H9 (cell line): ENCODE measurements around the gene ARPC5L. TPM values are rescaled to one million over a fixed set of nuclear protein-coding genes. Genes with fewer than 3 reads are reported as not detected.
A peak's percentile ranks its signal among the peaks of the same experiment; 100 is the strongest.

Experiments used
- DNase-seq: peaks from one replicate; pipeline ENCODE4 v3.0.0-alpha.2; 2017
- H2AFZ ChIP-seq: one replicate; pipeline ENCODE4 v1.6.1; 2013; ENCODE audit warnings: mild to moderate bottlenecking, low read length, control low read depth, moderate library complexity
- H2AK5ac ChIP-seq: 2 replicates; pipeline ENCODE4 v1.6.1; 2013; ENCODE audit warnings: low read length, control low read depth, mixed read lengths; ENCODE audit not compliant: insufficient read length
- H2BK120ac ChIP-seq: one replicate; pipeline ENCODE4 v1.6.1; 2013; ENCODE audit warnings: low read depth, mild to moderate bottlenecking, low read length, control low read depth, inconsistent platforms; ENCODE audit not compliant: poor library complexity, severe bottlenecking
- H2BK12ac ChIP-seq: 2 replicates; pipeline ENCODE4 v1.6.1; 2013; ENCODE audit warnings: low read length, control low read depth, mixed read lengths, low read depth; ENCODE audit not compliant: insufficient read length
- H2BK15ac ChIP-seq: 2 replicates; pipeline ENCODE4 v1.6.1; 2013; ENCODE audit warnings: low read depth, low read length, control low read depth
- H2BK20ac ChIP-seq: one replicate; pipeline ENCODE4 v1.6.1; 2013; ENCODE audit warnings: low read depth, mild to moderate bottlenecking, low read length, control low read depth, inconsistent platforms; ENCODE audit not compliant: poor library complexity, severe bottlenecking
- H2BK5ac ChIP-seq: 2 replicates; pipeline ENCODE4 v1.6.1; 2013; ENCODE audit warnings: low read length, control low read depth, mixed read lengths; ENCODE audit not compliant: insufficient read length
- H3K14ac ChIP-seq: 2 replicates; pipeline ENCODE4 v1.6.1; 2013; ENCODE audit warnings: low read length, control low read depth; ENCODE audit not compliant: insufficient read depth
- H3K18ac ChIP-seq: 2 replicates; pipeline ENCODE4 v1.6.1; 2013; ENCODE audit warnings: low read depth, mild to moderate bottlenecking, mixed read lengths, low read length, control low read depth; ENCODE audit not compliant: insufficient read length
- H3K23ac ChIP-seq: 2 replicates; pipeline ENCODE4 v1.6.1; 2013; ENCODE audit warnings: low read length, control low read depth, mixed read lengths, low read depth; ENCODE audit not compliant: insufficient read length
- H3K23me2 ChIP-seq: 2 replicates; pipeline ENCODE4 v1.6.1; 2013; ENCODE audit warnings: low read depth, mild to moderate bottlenecking, mixed read lengths, low read length, control low read depth; ENCODE audit not compliant: insufficient read length, poor library complexity, severe bottlenecking
- H3K27ac ChIP-seq: 2 replicates; pipeline ENCODE4 v1.5.1; 2013; ENCODE audit warnings: low read length, control low read depth, mixed read lengths, low read depth; ENCODE audit not compliant: insufficient read length
- H3K27me3 ChIP-seq: 2 replicates; pipeline ENCODE4 v1.6.1; 2013; ENCODE audit warnings: low read length, control low read depth, inconsistent platforms; ENCODE audit not compliant: insufficient read depth
- H3K4ac ChIP-seq: 2 replicates; pipeline ENCODE4 v1.6.1; 2013; ENCODE audit warnings: low read depth, mild to moderate bottlenecking, control low read depth, inconsistent platforms, low read length, moderate library complexity
- H3K4me1 ChIP-seq: 2 replicates; pipeline ENCODE4 v1.6.1; 2013; ENCODE audit warnings: low read length, control low read depth, inconsistent platforms; ENCODE audit not compliant: insufficient read depth
- H3K4me2 ChIP-seq: 2 replicates; pipeline ENCODE4 v1.6.1; 2013; ENCODE audit warnings: low read length, control low read depth, mixed read lengths; ENCODE audit not compliant: insufficient read length, insufficient read depth
- H3K56ac ChIP-seq: 2 replicates; pipeline ENCODE4 v1.6.1; 2013; ENCODE audit warnings: low read depth, mild to moderate bottlenecking, mixed read lengths, low read length, control low read depth; ENCODE audit not compliant: insufficient read length
- H3K79me1 ChIP-seq: 2 replicates; pipeline ENCODE4 v1.6.1; 2013; ENCODE audit warnings: low read depth, mild to moderate bottlenecking, moderate library complexity, low read length, control low read depth, inconsistent platforms; ENCODE audit not compliant: insufficient read depth, poor library complexity, severe bottlenecking
- H3K79me2 ChIP-seq: 2 replicates; pipeline ENCODE4 v1.6.1; 2013; ENCODE audit warnings: low read length, control low read depth, inconsistent platforms; ENCODE audit not compliant: insufficient read depth
- H3K9ac ChIP-seq: 2 replicates; pipeline ENCODE4 v1.6.1; 2013; ENCODE audit warnings: low read length, control low read depth, mixed read lengths; ENCODE audit not compliant: insufficient read length; ENCODE audit errors: extremely low read depth
- H3K9me3 ChIP-seq: one replicate; pipeline ENCODE4 v1.6.1; 2013; ENCODE audit warnings: low read depth, low read length, inconsistent platforms; ENCODE audit not compliant: control insufficient read depth
- H3T11ph ChIP-seq: one replicate; pipeline ENCODE4 v1.6.1; 2013; ENCODE audit warnings: mild to moderate bottlenecking, low read length, control low read depth, inconsistent platforms
- H4K20me1 ChIP-seq: one replicate; pipeline ENCODE4 v1.6.1; 2013; ENCODE audit not compliant: control insufficient read depth, insufficient read length, insufficient read depth
- H4K5ac ChIP-seq: 2 replicates; pipeline ENCODE4 v1.6.1; 2013; ENCODE audit warnings: low read depth, mild to moderate bottlenecking, mixed read lengths, low read length, control low read depth; ENCODE audit not compliant: insufficient read length
- H4K8ac ChIP-seq: replicated peaks from 2 replicates; pipeline ENCODE4 v1.6.1; 2013; ENCODE audit warnings: low read length, control low read depth, mixed read lengths, low read depth; ENCODE audit not compliant: insufficient read length
- H4K91ac ChIP-seq: 2 replicates; pipeline ENCODE4 v1.6.1; 2013; ENCODE audit warnings: low read depth, mild to moderate bottlenecking, moderate library complexity, mixed read lengths, low read length, control low read depth; ENCODE audit not compliant: insufficient read length
- H3K27ac Mint-ChIP-seq, 3 experiments: 2 replicates in 2 of 3; 3 replicates in 1 of 3; pipeline ENCODE4 v1.8.0; 2020 to 2021; ENCODE audit warnings: mixed read lengths in 3 of 3, mild to moderate bottlenecking in 1 of 3, moderate library complexity in 1 of 3
- H3K27me3 Mint-ChIP-seq: 2 replicates; pipeline ENCODE4 v1.8.0; 2021; ENCODE audit warnings: low read depth, mild to moderate bottlenecking, moderate library complexity, mixed read lengths
- H3K36me3 Mint-ChIP-seq, 3 experiments: 2 replicates in 2 of 3; 3 replicates in 1 of 3; pipeline ENCODE4 v1.8.0; 2020 to 2021; ENCODE audit warnings: low read depth in 3 of 3, mixed read lengths in 3 of 3; ENCODE audit not compliant: insufficient read depth in 1 of 3
- H3K4me1 Mint-ChIP-seq, 2 experiments: 2 replicates each; pipeline ENCODE4 v1.8.0; 2020; ENCODE audit warnings: mixed read lengths in 2 of 2
- H3K4me3 Mint-ChIP-seq, 2 experiments: 2 replicates in 1 of 2; 3 replicates in 1 of 2; pipeline ENCODE4 v1.8.0; 2020 to 2021; ENCODE audit warnings: mild to moderate bottlenecking in 2 of 2, mixed read lengths in 2 of 2, moderate library complexity in 1 of 2
- H3K9me3 Mint-ChIP-seq, 2 experiments: 2 replicates in 1 of 2; 3 replicates in 1 of 2; pipeline ENCODE4 v1.8.0; 2020; ENCODE audit warnings: mild to moderate bottlenecking in 2 of 2, mixed read lengths in 2 of 2, moderate library complexity in 1 of 2
- CTCF ChIP-seq: fragments of 200-600 bp; sonication (generic); conservative IDR thresholded peaks from 3 replicates; pipeline ENCODE4 v1.8.0; 2021; ENCODE audit warnings: antibody characterized with exemption, mild to moderate bottlenecking
- WGBS: extraction: QIAGEN DNeasy Blood & Tissue Kit; methylation state at CpG from one replicate; pipeline ENCODE4 v1.1.7; 2013; ENCODE audit warnings: missing lambda C conversion rate, low lambda C conversion rate, mixed read lengths; ENCODE audit not compliant: insufficient read length; ENCODE audit errors: extremely low coverage; 5-methylcytosine and 5-hydroxymethylcytosine counted together
- long read RNA-seq: library from polyadenylated mRNA; unstranded; transcript quantifications from one replicate; pipeline ENCODE4 v2.0.0, GENCODE V29; 2020
- total RNA-seq: library from RNA; stranded (reverse); gene quantifications from 2 replicates; pipeline ENCODE4 v1.2.1, GENCODE V29; 2021

ARPC5L gene
- total RNA-seq: 67.7 and 68.9 TPM in 2 replicates
- long read RNA-seq, transcript ARPC5L-201 (4 exons, 1,325 nt): major isoform, 63 of 75 reads
- long read RNA-seq, partial matches to known transcripts: 0 of 75 reads
- long read RNA-seq, other reads (novel, unspliced or antisense): 10 of 75 reads

GRCh38 chr9:124861342-124862229, at the start of gene ARPC5L, which contains the start of gene RPL35:
ARPC5L (plus strand) TSS chr9:124862130; CDS start chr9:124869291, 7,161 bp downstream.
RPL35 (minus strand) TSS chr9:124861957; CDS start chr9:124861912, 45 bp downstream.
- H2BK20ac ChIP-seq: no peak within 1 kb of the TSS
- no peak within 1 kb of the TSS for H2AK5ac ChIP-seq
- H3K4me1 Mint-ChIP-seq: peaks cover 14 to 25% of the 10 kb centered on the region in 2 experiments
- H3K4me1 ChIP-seq: 0 out of 2 replicates have a peak, but pooled peaks cover 5% of the 10 kb centered on the region
- H3K4me3 Mint-ChIP-seq: peak within 1 kb of the TSS; percentile 93 to 98
- H2BK15ac ChIP-seq: no peak within 1 kb of the TSS
- no peak within 1 kb of the TSS for H3K23ac ChIP-seq
- no peak within 1 kb of the TSS for H2BK120ac ChIP-seq
- no peak within 1 kb of the TSS for H3K27ac ChIP-seq
- H3K27me3 Mint-ChIP-seq: no peaks in the 10 kb centered on the region
- H3K4ac ChIP-seq: peak within 1 kb of the TSS; percentile 0; the same call in 1 of the 2 replicates
- H3K23me2 ChIP-seq: peaks cover 11% of the 10 kb centered on the region
- H3T11ph ChIP-seq: no peak within 1 kb of the TSS
- no peak within 1 kb of the TSS for H4K8ac ChIP-seq
- H3K14ac ChIP-seq: peak within 1 kb of the TSS; percentile 89
- peak within 1 kb of the TSS; percentile 86 for H3K4me2 ChIP-seq
- H2AFZ ChIP-seq: no peak within 1 kb of the TSS
- peak within 1 kb of the TSS; percentile 86 for H3K18ac ChIP-seq
- peak within 1 kb of the TSS; percentile 94 for H3K9ac ChIP-seq
- no CpG with 5 or more reads among the region's 92 CpGs for WGBS
- H4K20me1 ChIP-seq: no peaks in the 10 kb centered on the region
- H4K5ac ChIP-seq: peak within 1 kb of the TSS; percentile 10
- peak within 1 kb of the TSS; percentile 53 for H4K91ac ChIP-seq
- no peaks in the 10 kb centered on the region for H3K9me3 ChIP-seq
- peak within 1 kb of the TSS; percentile 97 to 99 (median 98) for H3K27ac Mint-ChIP-seq
- no peaks in the 10 kb centered on the region; a peak in 1 of 5 replicates for H3K9me3 Mint-ChIP-seq
- H3K27me3 ChIP-seq: no peaks in the 10 kb centered on the region
- peak; percentile 42 for TF ChIP-seq CTCF
- no peak within 1 kb of the TSS for H2BK12ac ChIP-seq
- peak; percentile 94 for DNase-seq
- H3K79me2 ChIP-seq: peaks cover 20% of the 10 kb centered on the region; the same call in 1 of the 2 replicates
- H2BK5ac ChIP-seq: peak within 1 kb of the TSS; percentile 85
- H3K56ac ChIP-seq: no peak within 1 kb of the TSS
- H3K36me3 Mint-ChIP-seq: peaks cover 39 to 49% (median 44%) of the 10 kb centered on the region in 3 experiments
- peaks cover 4% of the 10 kb centered on the region for H3K79me1 ChIP-seq
